GM12872 (cell line): ENCODE data around the gene XIRP2.

Experiments
- TF ChIP-seq, protein P1 (sequence below): IDR thresholded peaks from 3 replicates; pipeline ENCODE4 v1.5.1; 2011; ENCODE audit warnings: low read depth, mild to moderate bottlenecking, low read length, moderate library complexity; ENCODE audit not compliant: insufficient read depth

The XIRP2 gene

DNA sequence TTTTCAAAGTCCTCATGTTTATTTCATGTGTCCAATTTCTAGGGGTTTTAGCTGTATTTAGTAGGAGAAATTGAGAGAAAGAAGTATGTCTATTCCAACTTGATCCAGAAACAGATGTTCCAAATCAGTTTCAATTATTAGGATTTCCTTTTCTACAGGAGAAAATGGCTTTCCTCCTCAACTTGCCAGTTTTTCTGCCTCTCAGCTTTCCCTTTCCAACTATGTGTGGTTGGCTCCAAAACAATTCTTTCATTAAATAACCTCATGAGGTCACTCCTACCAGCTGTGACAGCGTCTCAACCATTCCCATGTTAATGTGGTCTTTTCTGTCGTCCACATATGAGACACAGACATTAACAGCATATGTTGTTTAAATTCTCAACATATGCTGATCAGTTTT, 13.1 kb downstream of the XIRP2 start:
- TF ChIP-seq, protein P1, sequence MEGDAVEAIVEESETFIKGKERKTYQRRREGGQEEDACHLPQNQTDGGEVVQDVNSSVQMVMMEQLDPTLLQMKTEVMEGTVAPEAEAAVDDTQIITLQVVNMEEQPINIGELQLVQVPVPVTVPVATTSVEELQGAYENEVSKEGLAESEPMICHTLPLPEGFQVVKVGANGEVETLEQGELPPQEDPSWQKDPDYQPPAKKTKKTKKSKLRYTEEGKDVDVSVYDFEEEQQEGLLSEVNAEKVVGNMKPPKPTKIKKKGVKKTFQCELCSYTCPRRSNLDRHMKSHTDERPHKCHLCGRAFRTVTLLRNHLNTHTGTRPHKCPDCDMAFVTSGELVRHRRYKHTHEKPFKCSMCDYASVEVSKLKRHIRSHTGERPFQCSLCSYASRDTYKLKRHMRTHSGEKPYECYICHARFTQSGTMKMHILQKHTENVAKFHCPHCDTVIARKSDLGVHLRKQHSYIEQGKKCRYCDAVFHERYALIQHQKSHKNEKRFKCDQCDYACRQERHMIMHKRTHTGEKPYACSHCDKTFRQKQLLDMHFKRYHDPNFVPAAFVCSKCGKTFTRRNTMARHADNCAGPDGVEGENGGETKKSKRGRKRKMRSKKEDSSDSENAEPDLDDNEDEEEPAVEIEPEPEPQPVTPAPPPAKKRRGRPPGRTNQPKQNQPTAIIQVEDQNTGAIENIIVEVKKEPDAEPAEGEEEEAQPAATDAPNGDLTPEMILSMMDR: no peak

DNA sequence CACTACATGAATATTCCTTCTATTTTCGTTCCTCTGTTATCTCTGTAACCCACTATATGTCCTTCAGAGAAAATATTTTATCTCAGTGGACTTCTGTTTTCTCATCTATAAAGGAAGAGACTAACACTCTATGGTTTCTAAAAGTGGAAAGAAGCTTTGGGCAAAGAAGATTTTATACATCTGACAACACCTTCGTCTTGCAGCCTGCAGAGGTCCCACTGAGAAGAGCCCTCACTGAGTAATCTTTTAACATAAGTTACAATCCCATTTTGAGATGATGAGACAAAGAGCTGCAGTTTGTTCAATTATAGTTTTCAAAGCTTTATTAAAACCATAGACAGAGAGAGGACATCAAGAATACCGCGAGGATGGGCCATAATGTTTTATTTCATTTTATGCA, 28.7 kb downstream of the XIRP2 start:
- TF ChIP-seq, protein P1: no peak

DNA sequence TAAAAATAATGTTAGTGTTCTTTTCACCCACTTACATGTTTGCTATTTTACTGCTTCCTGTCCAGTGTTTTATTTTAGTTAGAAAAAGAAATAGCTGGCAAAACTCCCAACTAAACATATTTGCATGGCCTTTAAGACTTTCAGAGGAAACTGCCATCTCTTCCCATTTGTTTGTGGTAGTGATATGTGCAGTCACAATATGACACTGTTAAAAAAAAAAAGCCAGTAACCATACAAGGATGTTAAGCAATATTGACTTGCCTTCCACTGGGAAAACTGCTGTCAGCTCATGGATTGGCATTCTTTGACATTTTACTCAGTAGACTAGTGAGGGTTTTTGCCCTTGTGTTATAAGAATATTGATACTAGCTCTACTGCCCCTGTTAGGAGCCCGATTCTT, 29.1 kb downstream of the XIRP2 start:
- TF ChIP-seq, protein P1: no peak

DNA sequence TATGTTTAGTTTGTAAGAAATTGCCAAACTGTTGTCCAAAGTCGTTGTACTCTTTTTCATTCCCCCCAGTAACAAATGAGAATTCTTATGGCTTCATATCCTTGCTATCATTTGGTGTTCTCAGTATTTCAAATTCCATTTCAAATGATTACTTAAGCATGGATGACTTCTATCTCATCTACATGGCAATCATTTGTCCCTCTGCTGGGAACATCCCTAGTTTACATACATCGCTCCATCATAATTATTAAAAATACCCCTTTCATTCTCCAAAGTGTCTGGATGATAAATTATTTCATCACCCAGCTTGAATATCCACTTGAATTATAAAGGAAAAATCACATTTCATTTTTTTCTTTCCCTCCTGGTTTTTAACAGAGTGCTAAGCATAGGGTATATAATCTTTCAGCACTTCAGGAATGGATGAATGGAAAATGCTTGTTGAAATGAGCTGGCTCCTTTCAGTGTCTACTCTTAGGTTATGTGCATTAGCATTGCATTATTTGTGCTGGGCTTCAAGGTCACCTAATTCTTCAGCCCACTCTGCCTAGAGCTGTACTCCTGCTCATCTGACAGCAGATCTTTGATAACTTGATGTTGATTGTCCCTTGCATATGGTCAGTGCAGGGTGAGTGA, 33.1 kb downstream of the XIRP2 start:
- TF ChIP-seq, protein P1: no peak

DNA sequence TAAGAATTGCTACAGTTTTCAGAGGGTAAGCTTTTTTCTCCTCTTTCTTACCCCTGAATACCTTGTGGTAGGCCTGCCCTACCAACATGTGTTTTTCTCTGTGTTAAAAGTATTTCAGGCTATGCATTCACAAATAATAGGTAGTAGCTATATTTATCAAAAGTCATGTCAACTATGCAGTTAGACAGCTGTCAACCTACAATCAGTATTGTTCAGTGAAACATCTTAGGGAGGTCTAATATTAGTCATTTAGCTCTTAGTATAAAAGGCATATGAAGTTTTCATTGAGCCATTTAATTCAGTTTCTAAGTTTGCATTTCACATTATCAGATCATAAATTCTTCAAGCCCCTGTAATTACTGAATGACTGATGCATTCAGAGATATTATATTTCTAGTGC, 36.7 kb downstream of the XIRP2 start:
- TF ChIP-seq, protein P1: no peak

DNA sequence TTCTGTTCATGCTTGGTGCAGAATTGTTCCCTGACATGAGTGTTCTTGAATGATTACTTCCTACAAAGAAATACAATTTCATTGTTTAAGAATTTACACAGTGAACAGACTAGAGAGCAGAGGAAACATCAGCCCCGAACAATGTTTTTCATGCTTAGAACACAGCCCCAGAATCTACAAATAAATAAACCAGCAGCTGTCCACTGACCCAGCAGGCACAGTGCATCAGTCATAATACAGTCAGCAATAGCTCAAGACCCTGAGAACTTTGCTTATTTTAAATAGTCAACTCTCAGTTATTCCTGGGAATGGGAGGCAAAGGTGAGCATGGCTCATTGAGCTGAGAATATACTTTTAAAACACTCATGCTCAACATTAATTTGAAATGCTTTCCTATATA, 38.4 kb downstream of the XIRP2 start:
- TF ChIP-seq, protein P1: no peak

DNA sequence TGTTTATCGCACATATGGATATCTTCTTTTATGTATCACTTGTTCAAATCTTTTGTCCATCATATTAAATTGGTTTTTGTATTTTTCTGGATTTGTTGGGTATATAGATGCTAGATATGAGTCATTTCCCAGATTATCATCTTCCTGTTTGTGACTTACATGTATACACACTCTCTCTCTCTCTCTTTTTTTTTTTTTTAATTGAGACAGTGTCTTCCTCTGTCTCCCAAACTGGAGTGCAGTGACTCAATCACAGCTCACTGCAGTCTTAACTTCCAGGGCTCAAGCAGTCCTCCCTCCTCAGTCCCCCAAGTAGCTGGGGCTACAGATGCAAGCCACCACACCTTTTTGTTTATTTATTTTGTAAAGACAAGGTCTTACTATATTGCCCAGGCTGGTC, 43.8 kb downstream of the XIRP2 start:
- TF ChIP-seq, protein P1: no peak
